NCI-H748 (cell line): ENCODE measurements around the gene EYA3.
A peak's percentile ranks its signal among the peaks of the same experiment; 100 is the strongest.

ENCODE experiments used
- DNase-seq: peaks from one replicate; lab custom pipeline; 2025; ENCODE audit not compliant: unreplicated experiment; lab: John Stamatoyannopoulos, UW

EYA3 gene

GRCh38 chr1:27941671-27942540 is 146.5 kb downstream of the EYA3 start:
- no peak for DNase-seq

GRCh38 chr1:27940870-27941560 is 147.4 kb downstream of the EYA3 start:
- DNase-seq: no peak

- DNase-seq: peak; percentile 24
Observed at GRCh38 chr1:27940297-27940696, 148.1 kb downstream of the EYA3 start.

- DNase-seq: no peak
Observed at GRCh38 chr1:27938488-27938887, 149.9 kb downstream of the EYA3 start.

- no peak for DNase-seq
Observed at GRCh38 chr1:27937524-27937836, 150.9 kb downstream of the EYA3 start.

GRCh38 chr1:27936370-27936769 is 152.0 kb downstream of the EYA3 start:
- DNase-seq: no peak

GRCh38 chr1:27935721-27936120 is 152.7 kb downstream of the EYA3 start:
- DNase-seq: no peak

GRCh38 chr1:27934818-27935549 is 153.4 kb downstream of the EYA3 start, which contains the start of gene SMPDL3B:
Gene SMPDL3B (plus strand): TSS chr1:27935000. CDS start chr1:27935184, 184 bp downstream.
- peak; percentile 64 for DNase-seq

- DNase-seq: no peak
Observed at GRCh38 chr1:27931759-27932158, 156.7 kb downstream of the EYA3 start.

- DNase-seq: no peak
Observed at GRCh38 chr1:27931184-27931583, 157.2 kb downstream of the EYA3 start.

- DNase-seq: no peak
Observed at GRCh38 chr1:27928216-27928954, 160.0 kb downstream of the EYA3 start.

GRCh38 chr1:27922272-27922671 is 166.1 kb downstream of the EYA3 start:
- DNase-seq: no peak
